GM18505 (cell line): ENCODE data around the gene SCN5A.

Source experiments
- ATAC-seq: cut with Tn5 transposase; IDR thresholded peaks from one replicate; pipeline ENCODE4 v1.9.1; 2021; ENCODE audit not compliant: unreplicated experiment
- POLR2A ChIP-seq: IDR thresholded peaks from 4 replicates; pipeline ENCODE4 v1.6.1; 2011; ENCODE audit warnings: borderline replicate concordance; ENCODE audit not compliant: insufficient read depth, insufficient read length; ENCODE audit errors: extremely low read depth

Gene SCN5A

GRCh38 chr3:38543586-38543985, 105.9 kb downstream of the SCN5A start:
- no peak for TF ChIP-seq POLR2A

DNA sequence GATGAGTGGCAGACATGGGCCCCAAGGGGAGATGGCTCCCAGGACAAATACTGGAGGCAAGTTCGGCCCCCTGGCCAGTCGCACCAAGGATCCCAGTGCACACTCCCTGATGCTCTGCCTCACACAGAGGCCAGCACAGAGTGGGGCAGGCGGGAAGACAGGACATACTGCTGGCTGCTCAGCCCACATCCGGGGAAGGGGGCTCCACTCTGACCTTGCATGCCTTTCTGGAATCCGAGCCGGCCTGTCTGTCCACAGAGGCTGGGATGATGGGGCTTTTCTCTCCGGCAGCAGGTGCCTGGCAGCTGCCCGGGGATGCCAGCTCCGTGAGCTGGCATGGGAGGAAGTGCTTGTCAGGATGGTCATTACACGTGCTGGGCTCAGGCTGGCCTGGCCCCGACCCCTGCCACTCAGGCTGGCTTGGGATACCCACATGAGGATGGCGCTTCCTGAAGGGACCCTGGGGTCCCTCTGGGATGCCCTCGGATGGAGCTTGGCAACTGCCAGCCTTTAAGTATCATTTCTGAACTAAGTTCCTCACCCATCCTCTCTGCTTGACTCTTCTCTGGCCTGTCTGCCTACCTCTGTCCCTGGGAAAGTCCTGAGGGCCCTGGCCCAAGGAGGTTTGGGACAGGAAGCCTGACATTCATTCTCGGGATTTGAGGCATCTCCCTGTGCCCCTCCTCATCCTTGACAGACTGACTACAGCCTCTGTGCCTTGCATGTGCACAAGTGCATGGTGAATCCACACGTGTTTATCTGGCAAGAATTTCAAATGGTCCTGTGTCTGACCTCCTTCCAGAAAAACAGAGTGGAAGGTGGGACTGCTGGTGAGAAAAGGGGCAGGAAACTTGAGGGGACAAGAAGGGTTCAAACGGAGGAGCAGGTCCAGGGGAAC, 106.8 kb downstream of the SCN5A start:
- TF ChIP-seq POLR2A, result no peak
- no peak for ATAC-seq

More at GRCh38 chr3:38543586-38543985, 105.9 kb downstream of the SCN5A start:
- no peak for ATAC-seq

DNA sequence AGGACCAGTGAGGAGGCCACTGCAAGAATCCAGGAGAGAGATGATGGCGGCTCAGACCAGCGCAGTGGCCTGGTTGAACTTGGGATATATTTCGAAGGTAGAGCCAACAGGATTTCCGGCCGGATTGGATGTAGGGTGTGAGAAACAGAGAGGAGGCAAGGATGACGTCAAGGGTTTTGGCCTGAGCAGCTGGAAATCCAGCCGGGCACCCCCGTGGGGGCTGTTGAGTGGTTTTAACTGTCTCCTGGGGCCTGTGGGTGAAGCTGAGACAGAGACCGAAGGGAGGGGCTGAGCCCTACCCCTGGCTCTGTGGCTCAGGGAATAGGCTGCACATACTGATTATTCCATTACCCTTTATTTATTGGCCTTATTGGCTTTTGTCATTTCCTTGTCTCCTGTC, 107.7 kb downstream of the SCN5A start:
- no peak for TF ChIP-seq POLR2A
- no peak for ATAC-seq

- TF ChIP-seq POLR2A, result no peak
- ATAC-seq, result no peak
Measured at GRCh38 chr3:38538773-38539353, 110.6 kb downstream of the SCN5A start.

- no peak for ATAC-seq
- no peak for TF ChIP-seq POLR2A
Measured at GRCh38 chr3:38536671-38537070, 112.8 kb downstream of the SCN5A start.

GRCh38 chr3:38534604-38535003, 114.9 kb downstream of the SCN5A start:
- no peak for ATAC-seq
- TF ChIP-seq POLR2A, result no peak

DNA sequence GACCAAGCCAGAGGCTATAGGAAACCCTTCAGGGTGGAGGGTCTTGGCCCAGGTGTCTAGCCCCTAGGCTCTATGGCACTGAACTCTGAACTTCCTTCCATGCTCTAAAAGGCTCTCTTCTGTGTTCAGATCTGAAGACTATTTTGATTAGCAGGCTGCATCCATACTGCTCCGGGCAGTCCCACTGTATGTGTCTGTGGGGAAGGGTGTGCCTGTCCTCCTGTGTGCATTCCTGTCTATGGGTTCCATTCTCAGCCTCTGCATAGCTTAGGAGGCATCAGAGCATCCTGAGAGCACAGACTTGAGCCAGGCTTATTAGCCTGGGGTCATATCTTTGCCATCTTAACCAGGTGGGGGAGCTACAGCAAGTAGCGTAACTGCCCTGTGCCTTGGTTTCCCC, 115.3 kb downstream of the SCN5A start:
- no peak for ATAC-seq
- TF ChIP-seq POLR2A, result no peak

DNA sequence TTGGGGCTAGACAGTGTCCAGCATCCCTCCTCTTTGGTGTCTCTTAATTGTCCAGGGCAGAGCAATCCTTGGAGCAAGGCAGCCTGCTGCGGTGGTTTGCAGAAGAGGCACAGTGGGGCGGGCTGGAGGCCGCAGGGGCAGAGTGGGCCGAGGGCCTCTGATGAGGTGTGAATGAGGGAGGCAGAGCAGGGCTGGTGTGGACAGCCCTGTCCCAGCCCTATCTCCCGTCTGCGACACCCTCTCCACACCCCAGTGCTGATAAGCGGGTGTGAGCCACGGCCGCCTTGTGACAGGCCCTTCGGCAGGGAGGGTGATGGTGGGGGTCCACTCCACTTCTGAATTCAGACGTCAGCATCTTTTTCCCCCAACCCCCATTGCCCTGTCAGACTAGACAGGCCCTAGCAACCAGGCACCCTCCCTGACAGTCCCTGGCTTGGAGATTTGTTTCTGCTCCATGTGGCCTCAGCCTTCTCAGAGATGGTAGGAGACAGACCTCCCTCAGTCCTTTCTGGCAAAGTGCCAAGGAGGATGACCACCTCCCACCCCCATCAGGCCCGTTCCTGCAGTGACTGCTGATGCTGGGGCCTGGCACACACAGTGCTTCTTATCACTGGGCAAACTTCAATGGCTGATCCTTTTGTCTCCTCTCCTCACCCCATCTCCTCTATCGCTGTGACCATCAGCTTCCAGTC, 116.1 kb downstream of the SCN5A start:
- no peak for ATAC-seq
- no peak for TF ChIP-seq POLR2A

DNA sequence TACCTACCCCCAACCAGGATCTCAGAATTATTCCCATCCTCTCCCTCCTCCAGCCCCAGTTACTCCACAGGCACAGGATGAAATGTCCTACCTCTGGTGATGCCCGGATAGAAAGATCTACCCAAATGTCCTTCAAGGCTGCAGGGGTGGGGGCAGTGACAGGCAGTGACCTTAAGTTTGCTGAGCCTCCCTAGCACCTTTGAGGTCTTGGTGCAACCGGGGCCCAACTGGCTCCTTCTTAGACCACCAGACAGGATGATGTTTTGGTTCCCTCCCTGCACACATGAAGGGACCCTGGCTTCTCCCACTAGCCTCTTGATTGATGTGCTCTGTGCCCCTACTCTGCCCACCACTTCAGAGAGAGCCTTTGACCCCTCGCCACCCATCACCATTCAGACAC, 117.0 kb downstream of the SCN5A start:
- no peak for TF ChIP-seq POLR2A
- ATAC-seq, result no peak

GRCh38 chr3:38528457-38528856, 121.0 kb downstream of the SCN5A start:
- no peak for ATAC-seq

DNA sequence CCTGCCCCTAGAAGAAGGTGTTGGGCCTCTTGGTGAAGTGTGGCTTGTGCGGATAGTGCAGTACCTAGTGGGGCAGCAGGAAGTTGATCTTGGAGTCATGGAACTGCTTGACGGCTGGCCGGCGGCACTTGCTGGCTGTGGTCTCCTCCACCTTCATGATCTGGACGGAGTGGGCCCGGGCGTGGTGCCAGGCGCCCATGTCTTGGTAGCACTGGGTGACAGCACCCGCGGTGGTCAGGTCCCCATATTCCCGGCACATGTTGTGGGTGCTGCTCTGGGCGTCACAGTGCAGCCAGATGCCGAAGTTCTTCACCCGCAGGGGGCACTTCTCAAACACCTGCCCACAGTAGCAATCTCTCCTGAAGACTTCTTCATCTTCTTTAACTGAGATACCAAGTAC, 122.7 kb downstream of the SCN5A start:
- no peak for TF ChIP-seq POLR2A
- no peak for ATAC-seq

More at GRCh38 chr3:38528457-38528856, 121.0 kb downstream of the SCN5A start:
- no peak for TF ChIP-seq POLR2A

GRCh38 chr3:38524141-38524739, 125.2 kb downstream of the SCN5A start:
- TF ChIP-seq POLR2A, result no peak
- ATAC-seq, result no peak

GRCh38 chr3:38522002-38522401, 127.5 kb downstream of the SCN5A start:
- no peak for ATAC-seq
- TF ChIP-seq POLR2A, result no peak

- ATAC-seq, result no peak
- no peak for TF ChIP-seq POLR2A
Measured at GRCh38 chr3:38521391-38521987, 128.0 kb downstream of the SCN5A start.

DNA sequence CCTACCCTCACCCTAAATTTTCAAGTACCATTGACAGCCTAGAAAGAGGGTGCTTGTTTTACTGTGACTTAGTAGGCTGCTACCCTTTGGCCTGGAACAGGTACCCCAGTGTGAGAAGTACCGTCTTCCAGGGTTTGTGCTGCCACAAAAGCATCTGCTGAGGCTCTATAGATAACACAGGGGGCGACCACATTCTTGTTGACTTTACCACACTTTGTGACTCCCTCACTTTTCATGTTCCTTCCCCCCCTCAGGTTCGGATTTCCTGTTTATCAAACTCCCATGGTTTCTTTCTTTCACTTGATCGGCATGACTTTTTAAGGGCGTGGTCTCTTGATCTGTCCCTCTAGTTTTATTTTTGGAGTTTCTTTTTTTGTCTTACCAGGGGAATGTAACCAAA, 129.8 kb downstream of the SCN5A start:
- no peak for ATAC-seq
- no peak for TF ChIP-seq POLR2A
